ENCODE data around the gene GRIN3A. TPM values are rescaled to one million over a fixed set of nuclear protein-coding genes. Genes with fewer than 3 reads are reported as not detected.
"Not testable (repeated sequence)": the region's sequence is repeated elsewhere in the genome, so short reads cannot be mapped to it uniquely, and the experiment has no call there.

The GRIN3A gene
- total RNA-seq, result 0.92 TPM
- long read RNA-seq, partial matches to known transcripts, result 0 of 1 reads
- long read RNA-seq, other reads (novel, unspliced or antisense), result 1 of 1 reads

DNA sequence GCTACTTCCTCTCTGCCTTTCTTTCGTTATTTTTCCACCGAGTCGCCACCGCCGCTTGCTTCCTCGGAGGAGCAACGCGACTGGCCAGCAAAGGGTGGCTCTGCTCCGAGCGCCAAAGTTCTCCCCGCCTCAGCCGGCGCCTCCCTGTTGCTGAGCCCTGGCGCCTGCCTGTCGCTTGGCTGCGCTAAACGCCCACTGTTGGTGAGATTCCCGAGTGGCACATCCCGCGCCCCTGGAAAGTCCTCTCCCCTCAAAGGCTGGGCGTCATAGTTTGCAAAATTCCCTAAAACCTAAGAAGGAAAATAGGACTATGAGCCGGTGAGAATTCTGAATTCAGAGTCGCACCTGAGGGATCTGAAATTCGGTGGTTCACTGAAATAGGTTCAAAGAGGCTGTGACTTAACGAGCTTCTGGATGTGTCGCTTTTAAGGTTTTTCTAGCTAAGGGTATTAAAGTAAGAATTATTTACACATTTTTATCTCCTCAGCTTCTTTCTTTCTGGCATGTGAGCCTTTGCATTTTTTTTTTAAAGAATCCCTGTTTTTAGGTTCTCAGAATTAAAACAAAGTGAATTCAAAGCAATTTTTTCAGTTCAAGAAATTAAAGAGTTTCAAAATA lies at the start of gene GRIN3A:
Gene GRIN3A (minus strand): TSS at position 82 of the 618 bp plus-strand sequence. CDS start 668 bp downstream, outside the sequence.
- intact Hi-C loops (cut with DNase I), result no loop called here
- no peak for DNase-seq (ENCODE audit: missing footprints)
- peak; percentile 82 for ATAC-seq

DNA sequence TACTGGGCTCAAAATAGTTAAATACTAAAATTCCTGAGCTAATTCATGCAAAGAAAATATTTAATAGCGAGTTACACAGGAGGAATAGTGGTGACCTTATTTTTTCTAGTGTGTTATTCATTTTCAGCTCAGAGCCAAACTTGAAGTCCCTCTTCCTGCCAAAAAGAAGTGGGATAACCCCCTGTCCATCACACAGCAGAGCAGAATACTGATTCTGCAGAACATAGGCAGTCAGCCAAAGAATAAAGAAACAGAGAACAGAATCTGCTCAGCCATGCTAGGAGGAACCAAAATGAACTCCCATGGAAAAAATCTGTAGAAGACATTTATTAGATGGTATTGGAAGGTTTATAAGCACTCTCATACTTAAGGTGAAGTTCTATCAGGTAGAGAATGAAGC lies 49.4 kb upstream of the GRIN3A start:
- ATAC-seq (peak; percentile 42), DNase-seq (ENCODE audit: missing footprints) (no peak)
- intact Hi-C loops (cut with DNase I), result no loop called here

DNA sequence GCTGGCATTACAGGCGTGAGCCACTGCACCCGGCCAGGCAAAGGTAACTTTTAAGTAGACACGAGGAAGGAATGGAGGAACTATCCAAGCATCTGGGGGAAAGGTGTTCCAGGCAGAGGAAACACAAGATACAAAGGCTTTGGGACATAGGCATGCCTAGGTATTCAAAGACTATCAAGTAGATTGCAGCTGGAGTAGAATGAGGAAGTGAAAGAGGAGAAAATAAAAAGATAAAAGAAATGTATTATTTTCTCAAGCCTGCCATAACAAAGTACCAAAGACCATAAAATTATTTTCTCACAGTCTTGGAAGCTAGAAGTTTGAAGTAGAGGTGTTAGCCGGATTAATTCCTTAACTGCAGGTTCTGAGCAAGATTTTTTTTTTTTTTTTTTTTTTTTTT lies 39.9 kb upstream of the GRIN3A start:
- intact Hi-C loops (cut with DNase I), result no loop called here
- no peak for ATAC-seq

DNA sequence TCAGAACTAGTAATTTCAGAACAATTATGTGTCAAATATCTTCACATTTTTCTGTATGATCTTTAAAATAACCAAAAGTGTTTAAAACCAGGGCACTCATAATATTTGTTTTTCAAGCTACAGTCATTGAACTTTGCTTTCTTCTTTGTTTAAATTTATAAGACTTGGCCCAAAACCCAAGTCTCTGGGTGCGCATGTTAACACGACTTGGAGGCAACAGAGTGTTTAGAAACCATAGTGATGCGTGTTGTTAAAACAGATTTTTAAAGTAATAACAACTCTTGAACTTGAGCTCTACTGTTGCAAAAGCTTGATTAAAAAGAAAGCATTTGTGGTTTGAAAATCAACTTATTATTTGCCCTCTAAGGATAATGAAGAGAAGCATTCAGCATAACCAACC lies 26.0 kb upstream of the GRIN3A start:
- DNase-seq (ENCODE audit: missing footprints) (no peak), ATAC-seq (no peak)
- intact Hi-C loops (cut with DNase I), result no loop called here

More for the DNA sequence above, 39.9 kb upstream of the GRIN3A start:
- no peak for DNase-seq (ENCODE audit: missing footprints)

DNA sequence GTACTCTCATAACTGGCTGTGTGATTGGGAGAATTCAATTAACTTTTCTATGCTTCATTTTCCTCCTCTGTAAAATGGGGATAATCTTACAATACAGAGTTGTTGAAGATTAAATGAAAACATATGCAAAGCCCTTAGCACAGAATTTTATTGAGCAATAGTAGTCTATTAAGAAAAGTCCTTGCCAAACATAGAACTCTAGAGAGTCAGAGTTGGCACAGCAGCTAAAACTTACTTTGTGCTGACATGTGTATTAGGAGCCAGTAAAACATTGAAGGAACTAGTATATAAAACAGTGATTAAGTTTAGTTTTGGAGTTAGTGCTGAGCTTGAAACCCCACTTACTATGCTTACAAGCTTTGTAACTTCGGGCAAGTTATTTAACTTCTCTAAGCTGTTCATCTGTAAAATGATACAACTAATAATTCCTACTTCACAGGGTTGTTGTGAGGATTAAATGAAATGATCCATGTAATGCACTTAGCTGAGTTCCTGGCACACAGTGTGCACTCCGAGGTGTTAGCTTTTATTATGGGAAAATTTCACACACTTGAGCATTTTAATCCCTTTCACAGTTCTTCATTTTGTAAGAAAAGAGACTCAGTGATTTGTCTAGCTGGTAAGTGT lies 20.0 kb upstream of the GRIN3A start:
- intact Hi-C loops (cut with DNase I), result no loop called here
- DNase-seq (ENCODE audit: missing footprints) (no peak), ATAC-seq (peak; percentile 57)

DNA sequence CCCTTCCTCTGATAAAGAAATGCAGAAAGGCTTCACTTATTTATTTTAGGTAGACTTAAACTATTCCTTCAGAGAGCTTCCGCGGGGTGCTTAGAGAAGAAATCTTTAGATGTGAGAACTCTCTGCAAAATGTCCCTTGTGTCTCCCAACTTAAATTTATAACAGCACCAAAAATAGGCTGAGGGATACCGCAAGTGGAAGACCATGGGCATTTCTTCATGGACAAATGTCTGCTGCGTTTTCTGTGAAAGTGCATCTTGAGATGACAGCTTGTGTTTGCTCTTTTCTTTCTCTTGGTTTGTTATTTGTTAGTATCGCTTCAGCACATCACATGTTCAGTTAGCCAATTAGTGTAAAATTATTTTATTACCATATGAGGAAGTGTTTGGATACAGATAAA lies 15.3 kb upstream of the GRIN3A start:
- ATAC-seq (no peak), DNase-seq (ENCODE audit: missing footprints) (no peak)
- intact Hi-C loops (cut with DNase I), result no loop called here

DNA sequence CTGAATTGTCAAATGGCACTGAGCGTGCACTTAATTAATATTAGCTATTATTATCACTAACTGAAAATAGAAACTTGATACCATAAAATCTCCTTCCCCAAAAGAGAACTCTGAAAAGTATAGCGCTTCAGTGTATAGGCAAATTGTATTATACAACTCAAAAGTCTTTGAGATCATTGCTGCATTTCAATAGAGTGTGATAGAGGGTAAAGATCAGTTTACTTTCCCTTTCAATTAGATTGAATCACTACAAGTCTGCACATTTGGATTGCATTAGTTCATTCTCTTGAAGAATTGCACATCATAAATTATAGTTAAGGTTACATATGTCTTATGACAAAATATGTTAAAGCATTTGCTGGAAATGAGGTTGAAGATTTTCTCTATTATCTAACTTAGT lies 13.4 kb upstream of the GRIN3A start:
- intact Hi-C loops (cut with DNase I), result no loop called here
- no peak for DNase-seq (ENCODE audit: missing footprints)
- ATAC-seq, result no peak

DNA sequence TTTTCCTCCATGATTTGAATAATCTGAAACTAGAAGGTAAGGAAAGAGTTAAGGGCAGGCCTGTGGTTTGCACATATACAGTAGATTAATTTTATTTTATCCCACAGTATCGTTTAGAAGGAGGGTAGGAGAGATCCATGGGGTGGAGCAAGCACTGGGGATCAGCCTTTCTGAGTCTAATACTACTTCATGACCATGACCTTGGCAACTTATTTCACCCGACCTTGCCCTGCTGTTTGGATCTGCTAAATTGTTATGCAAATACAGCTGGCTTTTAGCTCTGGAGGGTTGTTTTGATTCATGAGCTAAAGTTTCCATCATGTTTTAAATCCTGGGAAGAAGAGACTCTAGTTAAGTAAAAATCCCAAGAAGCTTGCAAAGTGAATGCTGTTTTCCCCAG lies 864 bp upstream of the GRIN3A start:
- intact Hi-C loops (cut with DNase I), result no loop called here
- no peak for DNase-seq (ENCODE audit: missing footprints)
- ATAC-seq, result no peak

DNA sequence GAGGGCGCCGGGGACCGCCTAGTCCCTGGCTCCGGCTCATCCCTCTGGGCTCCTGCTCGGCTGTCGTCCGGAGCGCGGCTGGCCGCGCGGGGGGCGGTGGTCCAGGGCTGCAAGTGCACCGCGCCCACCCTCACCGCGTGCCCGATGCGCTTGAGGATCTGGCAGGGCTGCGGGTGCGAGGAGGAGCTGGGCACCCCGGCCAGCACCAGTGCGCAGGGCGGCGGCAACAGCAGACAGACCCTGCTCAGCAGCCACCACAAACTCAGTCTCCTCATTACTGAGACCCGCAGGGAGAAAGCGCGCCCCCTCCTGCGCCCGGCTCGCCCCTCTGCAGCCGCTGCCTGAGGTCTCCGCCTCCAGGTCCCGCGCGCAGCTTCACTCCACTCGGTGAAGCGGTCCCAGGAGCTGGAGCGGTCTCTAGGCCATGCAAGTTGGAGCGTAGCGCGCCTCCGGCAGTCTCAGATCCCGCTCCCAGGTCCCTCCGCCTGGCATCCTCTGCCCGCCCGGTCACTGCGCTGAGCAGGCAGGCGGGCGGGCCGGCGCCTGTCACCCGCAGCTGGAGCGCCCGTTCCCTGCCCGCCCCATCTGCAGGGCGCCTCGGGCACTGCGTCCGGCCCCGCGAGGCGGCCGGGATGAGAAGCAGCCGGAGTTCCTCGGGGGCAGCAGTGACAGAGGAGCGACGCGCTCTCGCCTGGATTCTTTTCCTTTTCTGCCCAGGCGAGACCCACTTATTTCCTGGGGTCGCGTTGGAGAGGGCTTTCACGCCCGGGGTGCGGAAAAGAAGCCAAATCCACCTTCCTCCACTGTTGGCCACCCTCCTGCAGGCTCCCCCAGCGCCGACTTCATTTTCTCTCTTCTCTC lies 512 bp downstream of the GRIN3A start:
- intact Hi-C loops (cut with DNase I), result no loop called here
- peak; percentile 51 for ATAC-seq
- DNase-seq (ENCODE audit: missing footprints), result peak; percentile 62

DNA sequence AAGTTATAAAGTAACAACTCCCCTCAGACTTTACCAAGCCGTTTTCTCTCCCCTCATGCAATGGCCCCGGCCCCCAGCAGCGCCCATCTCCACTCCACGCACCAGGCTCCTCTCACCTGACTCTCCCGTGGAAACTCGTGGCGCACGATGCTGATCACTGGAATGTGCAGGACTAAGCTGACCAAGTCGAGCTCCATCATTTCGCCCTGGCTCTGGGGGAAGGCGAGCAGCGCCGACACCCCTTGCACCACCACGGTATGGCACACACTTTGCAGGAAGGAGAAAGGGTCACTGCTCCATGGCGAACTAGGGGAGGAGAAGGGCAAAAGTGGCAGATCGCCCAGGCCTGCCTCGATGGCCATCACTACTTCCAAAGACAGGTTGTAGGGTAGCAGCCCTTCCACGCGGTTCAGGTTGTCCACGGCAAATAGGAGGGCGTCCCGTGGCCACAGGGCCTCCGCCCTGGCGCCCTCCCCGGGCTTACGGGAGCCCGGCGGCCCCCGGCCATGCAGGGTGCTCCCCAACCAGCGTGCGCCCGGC lies 1.2 kb downstream of the GRIN3A start:
- intact Hi-C loops (cut with DNase I), result no loop called here
- DNase-seq (ENCODE audit: missing footprints) (no peak), ATAC-seq (no peak)

DNA sequence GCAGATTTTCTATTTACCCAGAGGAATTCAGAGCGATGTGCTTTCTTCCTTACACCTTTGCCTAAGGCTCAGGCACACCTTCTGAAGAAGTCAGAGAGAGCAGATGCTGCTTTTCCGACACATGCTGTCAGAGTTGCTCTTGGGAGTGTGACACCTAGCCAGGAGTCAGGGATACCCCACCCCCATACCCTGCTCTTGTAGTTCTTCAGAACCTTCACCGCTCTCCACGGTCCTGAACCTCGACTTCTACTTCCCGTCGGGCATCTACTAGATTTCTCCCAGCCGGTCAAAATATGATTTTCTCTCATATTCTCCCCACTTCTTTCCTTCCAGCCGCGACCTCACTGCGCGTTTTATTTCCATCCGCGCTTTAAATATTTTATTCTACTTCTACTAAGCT lies 1.7 kb downstream of the GRIN3A start:
- intact Hi-C loops (cut with DNase I), result no loop called here
- ATAC-seq (no peak), DNase-seq (ENCODE audit: missing footprints) (no peak)

DNA sequence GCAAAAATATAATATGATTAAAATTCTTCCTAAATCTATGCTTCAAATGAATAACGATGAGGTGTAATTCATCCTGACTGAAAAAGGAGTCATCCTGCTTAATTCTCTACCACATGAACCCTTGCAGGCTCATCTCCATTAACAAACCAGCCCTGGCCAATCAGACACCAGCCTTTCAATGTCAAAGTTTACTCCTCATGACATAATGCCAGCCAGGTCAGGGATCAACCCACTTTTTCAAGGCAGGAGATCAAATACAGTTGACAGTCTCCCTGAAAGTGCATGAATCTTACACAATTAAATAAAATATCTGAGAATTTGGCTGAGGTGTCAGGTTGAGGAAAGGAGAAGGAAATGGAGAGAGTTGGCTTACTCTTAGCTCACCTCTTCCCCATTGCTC lies 7.0 kb downstream of the GRIN3A start:
- intact Hi-C loops (cut with DNase I), result loop anchor here (2.0 kb wide), 1 partner anchor 129 kb away; no protein-coding TSS in a partner anchor
- no peak for ATAC-seq
- DNase-seq (ENCODE audit: missing footprints), result no peak

DNA sequence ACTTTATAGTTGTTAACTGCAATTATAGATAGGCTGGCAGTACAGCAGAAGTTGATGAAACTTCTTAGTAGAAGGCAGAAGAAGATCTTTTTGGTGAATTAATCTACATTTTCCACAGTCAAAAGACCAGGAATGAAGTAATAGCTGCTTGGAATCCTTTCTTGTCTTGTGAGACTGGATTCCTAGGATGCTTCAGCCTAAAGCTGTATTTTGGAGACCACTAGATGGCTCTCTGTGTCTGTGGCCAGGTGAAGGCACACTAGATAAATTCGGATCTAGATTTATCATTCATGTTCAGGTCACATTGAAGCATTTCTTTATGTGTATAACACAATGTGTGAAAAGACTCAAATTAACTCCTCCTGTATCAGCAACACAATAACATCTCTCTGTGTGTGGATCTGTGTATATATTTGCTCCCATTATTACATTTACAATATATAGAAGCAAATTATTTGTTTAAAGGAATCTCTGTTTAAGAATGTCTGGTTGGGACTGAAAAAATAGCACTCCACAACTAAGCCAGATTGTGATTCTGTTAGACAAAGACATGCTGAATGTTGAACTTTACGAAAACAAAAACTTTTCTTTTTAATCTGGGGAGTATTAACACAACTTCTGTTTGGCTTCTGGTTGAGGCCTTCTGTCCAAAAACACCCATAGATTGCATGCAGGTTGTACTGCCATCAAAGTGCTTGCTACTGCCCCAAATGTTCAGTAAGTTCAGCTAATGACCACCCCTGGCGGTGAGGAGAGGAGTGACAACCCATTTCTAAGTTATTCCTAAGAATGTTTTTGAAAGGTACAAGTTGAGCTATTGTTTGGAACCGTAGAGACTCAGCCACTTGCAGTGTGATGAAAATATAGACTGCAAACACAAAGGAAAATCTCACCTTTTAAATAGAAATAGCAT lies 10.6 kb downstream of the GRIN3A start:
- intact Hi-C loops (cut with DNase I), result no loop called here
- no peak for DNase-seq (ENCODE audit: missing footprints)
- ATAC-seq, result no peak

DNA sequence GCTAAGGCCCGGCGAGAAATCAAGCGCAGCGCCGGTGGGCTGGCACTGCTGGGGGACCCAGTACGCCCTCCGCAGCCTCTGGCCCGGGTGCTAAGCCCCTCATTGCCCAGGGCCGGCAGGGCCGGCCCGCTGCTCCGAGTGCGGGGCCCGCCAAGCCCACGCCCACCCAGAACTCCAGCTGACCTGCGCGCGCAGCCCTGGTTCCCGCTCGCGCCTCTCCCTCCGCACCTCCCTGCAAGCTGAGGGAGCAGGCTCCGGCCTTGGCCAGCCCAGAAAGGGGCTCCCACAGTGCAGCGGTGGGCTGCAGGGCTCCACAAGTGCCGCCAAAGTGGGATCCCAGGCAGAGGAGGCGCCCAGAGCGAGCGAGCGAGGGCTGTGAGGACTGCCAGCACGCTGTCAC lies 14.2 kb downstream of the GRIN3A start:
- ATAC-seq; intact Hi-C loops (cut with DNase I): not testable (repeated sequence)
- peak; percentile 32 for DNase-seq (ENCODE audit: missing footprints)

DNA sequence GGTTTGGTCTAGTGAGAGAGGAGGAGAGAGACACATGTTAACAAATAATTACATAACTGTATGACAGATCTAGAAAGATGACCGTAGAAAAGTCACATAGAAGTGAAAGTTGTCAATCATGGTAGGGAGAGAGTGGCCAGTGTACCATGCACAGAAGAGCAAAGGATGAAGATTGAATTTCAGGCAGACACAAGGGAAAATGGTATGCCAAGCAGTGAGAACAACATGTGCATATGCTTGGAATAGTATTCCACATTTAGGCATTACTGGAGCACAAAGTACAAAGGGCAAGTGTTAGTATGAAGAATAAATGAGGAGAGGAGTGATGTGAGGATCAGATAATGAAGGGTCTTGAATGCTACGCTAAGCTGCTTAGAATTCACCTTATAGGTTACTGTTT lies 20.3 kb downstream of the GRIN3A start:
- no peak for DNase-seq (ENCODE audit: missing footprints)
- ATAC-seq, result no peak
- intact Hi-C loops (cut with DNase I), result no loop called here

DNA sequence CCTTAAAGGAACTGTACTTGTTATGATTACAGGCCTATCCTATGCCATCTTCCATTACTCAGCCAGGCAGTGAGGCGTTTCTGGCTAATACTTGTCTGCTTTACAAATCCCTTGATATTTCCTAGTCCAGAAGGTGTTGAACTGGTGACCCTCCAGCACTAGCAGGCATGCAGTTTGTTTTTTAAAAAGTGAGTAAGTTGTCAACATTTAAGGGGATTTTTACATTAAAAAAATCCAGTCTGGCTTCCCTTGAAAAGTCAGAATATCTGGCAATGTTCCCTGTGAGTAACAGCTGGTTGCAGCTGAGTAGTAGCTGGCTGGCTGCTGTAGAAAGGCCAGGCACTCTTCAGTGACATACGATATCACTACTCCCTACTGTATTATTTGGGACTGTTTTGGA lies 21.8 kb downstream of the GRIN3A start:
- peak; percentile 86 for ATAC-seq
- DNase-seq (ENCODE audit: missing footprints), result peak; percentile 31
- intact Hi-C loops (cut with DNase I), result no loop called here

DNA sequence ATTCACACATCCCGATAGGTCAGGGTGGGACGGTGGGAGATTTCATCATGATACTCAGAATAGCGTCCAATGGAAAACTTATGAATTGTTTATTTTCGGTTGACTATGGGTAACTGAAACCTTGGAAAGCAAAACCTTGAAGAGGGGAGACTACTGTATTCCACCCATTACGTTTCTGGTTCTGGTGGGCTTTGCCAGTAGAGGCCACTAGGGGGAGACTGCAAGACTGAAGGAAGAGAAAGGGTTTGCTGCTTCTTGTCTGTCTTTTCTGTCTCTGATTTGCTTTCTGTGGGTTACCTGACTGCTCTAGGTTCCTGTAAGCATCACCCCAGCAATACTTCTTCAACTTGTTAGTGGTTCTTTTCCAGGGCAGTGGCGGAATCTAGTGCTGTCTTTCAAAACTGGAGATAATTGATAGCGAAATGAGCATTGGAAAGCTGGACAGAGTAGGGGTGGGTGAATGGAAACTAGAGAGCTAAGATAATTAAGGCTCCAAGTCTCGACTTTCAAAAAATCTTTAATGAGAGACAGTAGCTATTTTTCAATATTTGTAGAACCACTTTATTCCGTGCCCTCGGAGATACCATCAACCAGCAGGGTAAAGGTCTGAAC lies 27.0 kb downstream of the GRIN3A start:
- no peak for ATAC-seq
- no peak for DNase-seq (ENCODE audit: missing footprints)
- intact Hi-C loops (cut with DNase I), result no loop called here

DNA sequence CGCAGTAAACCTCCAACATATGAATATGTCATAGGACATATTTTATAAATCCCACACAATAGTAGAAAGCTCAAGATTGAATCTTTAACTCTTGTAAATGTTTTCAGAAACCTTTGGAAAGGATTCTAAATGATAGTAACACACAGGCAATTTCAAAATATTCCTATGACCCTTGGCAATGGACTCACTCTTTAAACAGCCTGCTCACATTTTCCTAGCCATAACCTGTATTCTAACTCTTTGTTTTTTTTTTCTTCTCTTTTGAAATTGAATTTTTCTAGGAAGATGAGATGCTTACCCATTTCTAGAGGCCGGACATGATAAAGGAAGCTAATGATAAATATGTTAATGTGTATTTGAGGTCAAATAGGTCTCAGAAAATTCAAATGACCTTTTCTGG lies 29.6 kb downstream of the GRIN3A start:
- ATAC-seq (no peak), DNase-seq (ENCODE audit: missing footprints) (no peak)
- intact Hi-C loops (cut with DNase I), result no loop called here

Measured in Right ventricle myocardium inferior (tissue), 1 donor.